OCI-LY1 (cell line): Measurements from ENCODE around the gene MYEF2.

ENCODE experiments used
- EZH2 ChIP-seq: fragments of 200-600 bp; sonication (generic), shearing (Covaris generic); IDR thresholded peaks from 2 replicates; pipeline ENCODE4 v1.8.0; 2017; ENCODE audit warnings: borderline replicate concordance, mixed run types, mild to moderate bottlenecking, antibody characterized with exemption, low read length, moderate library complexity, mixed read lengths
- TF ChIP-seq, protein P1 (sequence below): fragments of 200-600 bp; sonication (generic), shearing (Covaris generic); IDR thresholded peaks from 2 replicates; pipeline ENCODE4 v1.5.1; 2017; ENCODE audit warnings: mild to moderate bottlenecking, antibody characterized with exemption, low read length, moderate library complexity, mixed read lengths

- TF ChIP-seq EZH2 = no peak
- TF ChIP-seq, protein P1, sequence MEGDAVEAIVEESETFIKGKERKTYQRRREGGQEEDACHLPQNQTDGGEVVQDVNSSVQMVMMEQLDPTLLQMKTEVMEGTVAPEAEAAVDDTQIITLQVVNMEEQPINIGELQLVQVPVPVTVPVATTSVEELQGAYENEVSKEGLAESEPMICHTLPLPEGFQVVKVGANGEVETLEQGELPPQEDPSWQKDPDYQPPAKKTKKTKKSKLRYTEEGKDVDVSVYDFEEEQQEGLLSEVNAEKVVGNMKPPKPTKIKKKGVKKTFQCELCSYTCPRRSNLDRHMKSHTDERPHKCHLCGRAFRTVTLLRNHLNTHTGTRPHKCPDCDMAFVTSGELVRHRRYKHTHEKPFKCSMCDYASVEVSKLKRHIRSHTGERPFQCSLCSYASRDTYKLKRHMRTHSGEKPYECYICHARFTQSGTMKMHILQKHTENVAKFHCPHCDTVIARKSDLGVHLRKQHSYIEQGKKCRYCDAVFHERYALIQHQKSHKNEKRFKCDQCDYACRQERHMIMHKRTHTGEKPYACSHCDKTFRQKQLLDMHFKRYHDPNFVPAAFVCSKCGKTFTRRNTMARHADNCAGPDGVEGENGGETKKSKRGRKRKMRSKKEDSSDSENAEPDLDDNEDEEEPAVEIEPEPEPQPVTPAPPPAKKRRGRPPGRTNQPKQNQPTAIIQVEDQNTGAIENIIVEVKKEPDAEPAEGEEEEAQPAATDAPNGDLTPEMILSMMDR = no peak
Measured at GRCh38 chr15:48096813-48097212, 81.3 kb downstream of the MYEF2 start.
